Small intestine (tissue), 7 donors: Measurements from ENCODE around the gene PRKCA. TPM values are rescaled to one million over a fixed set of nuclear protein-coding genes. Genes with fewer than 3 reads are reported as not detected.

Source experiments
- DNase-seq, 2 donors: peaks; one replicate each; pipeline versions ENCODE4 v3.0.0 to v3.0.0-alpha.2; 2013
- FAIRE-seq: peaks from 2 replicates; lab custom pipeline; 2012; peaks lifted over from hg19 to GRCh38; lab: Jason Lieb, UNC
- H3K27ac ChIP-seq, 3 donors: one replicate each; pipeline ENCODE4 v1.5.1; 2013; ENCODE audit warnings: low read length in 2 of 3, mild to moderate bottlenecking in 2 of 3, control low read depth in 1 of 3, inconsistent platforms in 1 of 3, low read depth in 1 of 3, moderate library complexity in 1 of 3
- H3K27me3 ChIP-seq, 3 donors: one replicate each; pipeline ENCODE4 v1.6.1; 2013; ENCODE audit warnings: low read length in 3 of 3, inconsistent platforms in 1 of 3; ENCODE audit not compliant: control insufficient read depth in 3 of 3, insufficient read depth in 3 of 3
- H3K36me3 ChIP-seq, 3 donors: one replicate each; pipeline ENCODE4 v1.6.1; 2013; ENCODE audit warnings: low read length in 3 of 3, inconsistent platforms in 1 of 3, low read depth in 1 of 3, mild to moderate bottlenecking in 1 of 3, moderate library complexity in 1 of 3; ENCODE audit not compliant: control insufficient read depth in 3 of 3, insufficient read depth in 2 of 3
- H3K4me1 ChIP-seq, 3 donors: one replicate each; pipeline ENCODE4 v1.6.1; 2013; ENCODE audit warnings: low read length in 2 of 3, inconsistent platforms in 1 of 3, low read depth in 1 of 3, mild to moderate bottlenecking in 1 of 3, moderate library complexity in 1 of 3; ENCODE audit not compliant: control insufficient read depth in 3 of 3, insufficient read depth in 2 of 3
- H3K4me3 ChIP-seq, 3 donors: one replicate each; pipeline ENCODE4 v1.5.1; 2013; ENCODE audit warnings: low read length in 3 of 3, control low read depth in 1 of 3, inconsistent platforms in 1 of 3, low read depth in 1 of 3, mild to moderate bottlenecking in 1 of 3, moderate library complexity in 1 of 3
- H3K9me3 ChIP-seq, 2 donors: one replicate each; pipeline ENCODE4 v1.6.1; 2013; ENCODE audit warnings: low read depth in 1 of 2, low read length in 1 of 2; ENCODE audit not compliant: control insufficient read depth in 2 of 2, insufficient read depth in 1 of 2
- WGBS, 3 donors: extraction: QIAGEN DNeasy Blood & Tissue Kit; methylation state at CpG; one replicate each; pipeline ENCODE4 v1.1.7; 2013; 5-methylcytosine and 5-hydroxymethylcytosine counted together
- polyA plus RNA-seq, 4 donors: library from polyadenylated mRNA; stranded (reverse) in 3 of 4; unstranded in 1 of 4; fragments of 200-250 nt in 3 of 4; fragments of 120-200 nt in 1 of 4; gene quantifications; one replicate each; pipeline versions ENCODE4 v1.2.1 to v1.2.3, GENCODE V29; 2013
- donor health status: healthy with polysubstance abuse.
- donor health status: control.
- donor health status: control.
- donor health status: Bipolar disorder and iron deficiency.
- donor health status: healthy.

Gene PRKCA
- polyA plus RNA-seq, 4 donors: 11.3 to 26.6 (median 22.9) TPM

DNA sequence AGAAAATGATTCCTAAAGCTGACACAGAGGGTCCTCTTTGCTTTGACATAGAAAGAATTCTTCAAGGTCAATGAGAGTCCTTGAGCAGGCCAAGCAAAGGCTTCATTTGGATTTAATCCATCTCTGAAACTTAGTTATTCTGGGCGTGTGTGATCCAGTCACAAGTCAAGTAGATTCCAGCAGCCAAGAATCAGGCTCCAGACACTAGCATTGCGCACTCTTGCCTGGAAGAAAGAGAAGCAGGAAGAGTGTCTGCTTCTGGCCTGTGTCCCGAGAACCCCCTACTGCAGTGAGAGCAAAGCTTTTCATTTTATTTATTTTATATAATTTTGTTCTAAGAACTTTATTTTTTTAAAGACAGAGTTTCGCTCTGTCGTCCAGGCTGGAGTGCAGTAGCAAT is 444.3 kb downstream of the PRKCA start:
- Histone ChIP-seq H3K4me3 (no peak overlapping the region), H3K27me3 (no peaks in the 10 kb centered on the region), H3K27ac (no peak overlapping the region), H3K36me3 (peaks cover 8 to 55% (median 15%) of the 10 kb centered on the region in 3 donors), H3K4me1 (no peaks in the 10 kb centered on the region), H3K9me3 (no peaks in the 10 kb centered on the region)
- FAIRE-seq (no peak), DNase-seq (no peak)
- WGBS, 3 donors: 77 to 93% (median 91%) methylated on average over 5 of the region's 5 CpGs

DNA sequence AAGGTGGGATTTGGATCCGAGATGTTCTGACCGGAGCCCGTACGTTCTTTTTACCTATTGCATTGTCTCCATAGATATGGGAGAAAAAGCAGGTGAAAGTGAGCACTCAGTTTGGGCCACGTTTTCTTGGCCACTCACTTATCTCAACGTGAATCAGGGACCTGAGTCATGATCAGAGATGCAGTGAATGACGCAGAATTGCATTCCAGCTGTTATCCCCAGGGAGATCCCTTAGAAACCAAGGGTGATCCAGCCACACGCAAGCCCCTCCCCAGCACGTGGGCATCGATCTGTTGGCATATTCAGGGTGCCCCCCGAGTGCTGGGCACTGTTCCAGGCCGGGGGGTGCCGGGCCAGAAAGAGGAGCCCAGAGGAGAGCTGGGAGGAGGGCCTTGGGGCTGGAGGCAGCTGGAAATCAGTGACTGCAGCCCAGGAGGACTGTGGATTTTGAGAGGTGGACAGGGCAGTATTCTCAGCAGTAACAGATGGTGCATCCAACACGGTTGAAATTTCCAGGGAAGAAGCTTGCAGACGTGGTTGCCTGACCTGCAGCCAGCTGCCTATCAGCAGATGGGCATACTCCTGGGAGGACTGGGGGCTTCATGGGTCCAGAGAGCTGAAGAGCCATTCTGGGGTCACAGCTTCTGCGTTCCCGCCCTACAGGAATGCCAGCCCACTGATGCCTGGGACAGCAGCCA is 445.3 kb downstream of the PRKCA start:
- Histone ChIP-seq H3K27ac (no peak overlapping the region), H3K9me3 (no peaks in the 10 kb centered on the region), H3K27me3 (no peaks in the 10 kb centered on the region), H3K4me3 (no peak overlapping the region), H3K36me3 (peaks cover 2 to 59% (median 8%) of the 10 kb centered on the region in 3 donors), H3K4me1 (no peaks in the 10 kb centered on the region)
- 82 to 92% (median 86%) methylated on average over 17 of the region's 17 CpGs for WGBS, 3 donors
- no peak for FAIRE-seq
- DNase-seq: no peak

DNA sequence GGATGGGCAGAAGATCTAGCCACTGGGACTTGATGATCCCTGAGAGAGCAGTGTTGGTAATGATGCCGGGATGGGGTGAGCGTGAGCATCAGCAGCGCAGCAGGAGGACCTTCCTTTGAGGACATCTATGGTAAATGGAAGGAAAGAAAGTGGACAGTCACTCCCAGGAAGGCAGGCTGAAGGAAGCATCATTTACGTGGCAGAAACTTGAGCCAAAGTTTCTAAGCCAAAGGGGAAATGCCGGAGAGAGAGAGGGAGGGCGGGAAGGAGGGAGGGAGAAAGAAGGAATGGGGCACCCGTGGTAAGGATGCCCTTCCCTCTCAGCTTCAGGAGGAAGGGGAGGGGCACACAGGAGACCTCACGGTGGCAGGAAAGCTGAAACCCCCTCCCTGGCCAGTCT is 446.2 kb downstream of the PRKCA start:
- Histone ChIP-seq H3K9me3 (no peaks in the 10 kb centered on the region), H3K27me3 (no peaks in the 10 kb centered on the region), H3K27ac (no peak overlapping the region), H3K36me3 (peaks cover 2 to 54% (median 8%) of the 10 kb centered on the region in 3 donors), H3K4me3 (no peak overlapping the region), H3K4me1 (no peaks in the 10 kb centered on the region)
- 78 to 88% (median 87%) methylated on average over 8 of the region's 8 CpGs for WGBS, 3 donors
- FAIRE-seq (no peak), DNase-seq (no peak)

DNA sequence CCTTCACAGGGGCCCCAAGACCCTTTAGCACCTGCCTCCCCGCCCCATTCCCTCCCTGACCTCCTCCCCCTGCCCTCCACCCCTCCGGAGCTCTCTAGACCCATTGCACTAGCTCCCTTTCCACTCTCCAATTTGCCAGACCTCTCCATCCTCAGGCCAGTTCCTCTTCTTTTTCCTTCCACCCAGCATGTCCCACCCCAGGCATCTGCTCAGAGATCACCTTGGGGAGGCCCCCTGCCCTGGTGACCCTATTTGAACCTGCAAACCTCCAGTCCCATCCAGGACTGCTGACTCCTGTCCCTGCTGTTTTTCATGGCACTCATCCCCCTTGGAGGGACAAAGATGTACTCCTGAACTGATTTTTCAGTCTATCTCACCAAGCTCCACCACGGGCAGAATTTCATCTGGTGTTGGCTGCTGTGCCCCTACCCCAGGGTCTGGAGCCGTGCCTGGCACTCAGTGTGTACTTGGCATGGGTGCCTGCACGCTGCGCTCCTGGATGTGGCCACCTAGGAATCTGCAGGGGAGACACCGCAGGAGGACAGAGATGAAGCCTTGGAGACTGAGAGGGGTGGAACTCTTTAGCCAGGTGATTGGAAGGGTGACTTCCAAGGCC is 446.9 kb downstream of the PRKCA start:
- 95 to 96% (median 95%) methylated on average over 6 to 7 of the region's 7 CpGs for WGBS, 3 donors
- Histone ChIP-seq H3K27me3 (no peaks in the 10 kb centered on the region), H3K27ac (no peak overlapping the region), H3K4me1 (no peaks in the 10 kb centered on the region), H3K4me3 (no peak overlapping the region), H3K9me3 (no peaks in the 10 kb centered on the region), H3K36me3 (peaks cover 2 to 56% (median 10%) of the 10 kb centered on the region in 3 donors)
- no peak for DNase-seq
- FAIRE-seq: no peak

DNA sequence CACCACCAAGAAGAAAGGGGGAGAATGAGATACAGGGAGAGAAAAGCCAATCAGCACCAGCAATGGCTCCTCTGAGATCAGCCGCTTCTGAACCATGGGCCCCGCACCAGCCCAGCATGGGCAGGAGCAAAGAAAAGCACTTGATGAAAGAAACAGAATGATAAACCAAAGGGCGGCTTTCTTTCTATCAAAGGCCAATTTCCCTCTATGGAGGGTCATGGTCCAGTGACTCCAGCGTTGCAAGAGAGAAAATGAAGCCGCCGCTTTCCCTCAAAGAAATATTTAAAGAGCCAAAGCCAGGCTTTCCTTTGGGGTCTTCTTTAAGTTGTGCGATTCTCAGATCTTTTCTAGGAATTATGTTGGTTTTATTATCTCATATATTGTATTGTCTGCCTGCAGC is 447.7 kb downstream of the PRKCA start:
- Histone ChIP-seq H3K27ac (no peak overlapping the region), H3K27me3 (no peaks in the 10 kb centered on the region), H3K9me3 (no peaks in the 10 kb centered on the region), H3K36me3 (peaks cover 2 to 63% (median 9%) of the 10 kb centered on the region in 3 donors), H3K4me1 (no peaks in the 10 kb centered on the region), H3K4me3 (no peak overlapping the region)
- FAIRE-seq (no peak), DNase-seq (no peak)
- WGBS, 3 donors: 94 to 95% (median 94%) methylated on average over 7 of the region's 7 CpGs

DNA sequence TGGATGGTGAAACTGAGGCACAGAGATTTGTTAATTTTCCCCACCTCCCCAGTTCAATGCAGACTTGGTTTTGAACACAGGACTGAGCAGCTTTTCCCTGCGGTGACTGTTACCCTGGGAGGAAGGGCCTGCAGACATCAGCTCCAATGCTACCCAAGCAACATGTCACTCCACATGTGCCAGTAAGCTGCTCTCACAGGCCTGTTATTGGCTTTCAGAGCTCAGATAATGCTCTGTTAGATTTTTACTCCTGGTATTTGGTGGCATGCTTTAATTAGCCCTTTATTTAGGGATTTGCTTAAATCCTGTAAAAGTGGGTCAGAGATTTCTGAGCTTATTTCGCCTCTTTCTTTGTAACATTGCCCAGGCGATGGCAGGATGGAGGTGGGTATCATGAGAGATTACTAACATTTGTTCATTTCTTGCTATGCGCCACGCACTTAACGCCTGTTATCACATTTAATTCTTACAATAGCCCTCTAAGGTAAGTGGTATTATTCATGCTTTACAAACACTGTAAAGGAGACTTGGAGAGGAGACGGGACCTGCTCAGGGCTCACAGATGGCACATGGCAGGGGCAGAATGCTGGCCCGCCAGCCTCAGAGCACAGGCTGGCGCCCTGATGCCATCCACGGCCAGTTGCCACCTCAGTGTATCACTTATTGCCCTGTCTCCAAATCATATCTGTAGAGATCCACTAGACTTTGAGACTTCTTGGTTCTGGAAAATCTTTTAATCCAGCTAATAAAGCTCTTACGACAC is 448.5 kb downstream of the PRKCA start:
- no peak overlapping the region for H3K27ac ChIP-seq
- no peak overlapping the region for H3K4me3 ChIP-seq
- no peaks in the 10 kb centered on the region for H3K9me3 ChIP-seq
- peaks cover 0 to 62% (median 9%) of the 10 kb centered on the region in 3 donors for H3K36me3 ChIP-seq
- DNase-seq (no peak), FAIRE-seq (no peak)
- 91 to 97% (median 96%) methylated on average over 11 of the region's 11 CpGs for WGBS, 3 donors
- H3K4me1 ChIP-seq: no peaks in the 10 kb centered on the region
- H3K27me3 ChIP-seq: no peaks in the 10 kb centered on the region

DNA sequence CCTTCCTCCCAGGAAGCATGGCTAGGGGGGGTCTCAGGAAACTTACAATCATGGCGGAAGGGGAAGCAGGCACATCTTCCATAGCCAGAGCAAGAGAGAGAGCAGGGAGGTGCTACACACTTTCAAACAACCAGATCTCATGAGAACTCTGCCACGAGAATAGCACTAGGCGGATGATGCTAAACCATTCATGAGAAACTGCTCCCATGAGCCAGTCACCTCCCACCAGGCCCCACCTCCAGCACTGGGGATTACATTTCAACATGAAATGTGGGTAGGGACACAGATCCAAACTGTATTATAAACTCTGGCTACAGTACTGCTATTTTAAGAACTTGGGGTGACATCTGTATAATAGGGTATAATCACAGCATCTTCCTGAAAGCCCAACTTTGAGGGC is 449.4 kb downstream of the PRKCA start:
- 89 to 96% (median 95%) methylated on average over 3 of the region's 3 CpGs for WGBS, 3 donors
- Histone ChIP-seq H3K9me3 (no peaks in the 10 kb centered on the region), H3K27me3 (no peaks in the 10 kb centered on the region), H3K27ac (no peak overlapping the region), H3K4me1 (no peaks in the 10 kb centered on the region), H3K4me3 (no peak overlapping the region), H3K36me3 (peaks cover 0 to 62% (median 7%) of the 10 kb centered on the region in 3 donors)
- no peak for DNase-seq
- FAIRE-seq: no peak

DNA sequence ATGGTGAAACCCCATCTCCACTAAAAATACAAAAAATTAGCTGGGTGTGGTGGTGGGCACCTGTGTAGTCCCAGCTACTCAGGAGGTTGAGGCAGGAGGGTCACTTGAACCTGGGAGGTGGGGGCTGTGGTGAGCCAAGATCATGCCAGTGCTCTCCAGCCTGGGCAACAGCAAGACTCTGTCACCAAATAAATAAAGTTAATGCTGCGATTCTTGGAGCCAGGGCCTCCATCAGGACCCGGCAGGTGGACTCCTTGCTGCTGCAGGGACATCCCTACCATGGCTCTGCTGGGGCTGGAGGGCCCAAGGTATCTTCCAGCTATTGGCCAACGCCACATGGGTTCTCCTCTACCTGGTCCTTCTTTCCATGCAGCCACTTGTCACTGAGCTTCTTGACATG is 450.0 kb downstream of the PRKCA start:
- Histone ChIP-seq H3K9me3 (no peaks in the 10 kb centered on the region), H3K4me3 (no peak overlapping the region), H3K4me1 (no peaks in the 10 kb centered on the region), H3K27me3 (no peaks in the 10 kb centered on the region), H3K36me3 (peaks cover 0 to 56% (median 7%) of the 10 kb centered on the region in 3 donors), H3K27ac (no peak overlapping the region)
- DNase-seq (no peak), FAIRE-seq (no peak)
- 62 to 84% (median 69%) methylated on average over 3 of the region's 3 CpGs for WGBS, 3 donors
